Fibroblast of skin of scalp (primary cell): ENCODE measurements around the gene ADRM1. TPM values are rescaled to one million over a fixed set of nuclear protein-coding genes. Genes with fewer than 3 reads are reported as not detected.

Experiments
- DNase-seq: peaks from one replicate; pipeline ENCODE4 v3.0.0-alpha.2; 2013
- polyA plus RNA-seq, 2 experiments: library from polyadenylated mRNA; unstranded; fragments of 120-200 nt; gene quantifications; one replicate each; pipeline ENCODE4 v1.2.1, GENCODE V29; 2013; ENCODE audit not compliant: insufficient read length in 2 of 2

ADRM1 gene
- polyA plus RNA-seq (2013, experiment 1 of 2; ENCODE audit: insufficient read length), result 103 TPM
- polyA plus RNA-seq (2013, experiment 2 of 2; ENCODE audit: insufficient read length), result 95.0 TPM

GRCh38 chr20:62302341-62303061 lies at the start of gene ADRM1:
TSS of gene ADRM1 (plus strand) at chr20:62302997. CDS start at chr20:62303569, 572 bp downstream.
- peak; percentile 97 for DNase-seq

- DNase-seq, result no peak
Measured at GRCh38 chr20:62253398-62253797, 49.4 kb upstream of the ADRM1 start.

- no peak for DNase-seq
Measured at GRCh38 chr20:62254021-62254724, 48.6 kb upstream of the ADRM1 start.

GRCh38 chr20:62255976-62256375 lies 46.8 kb upstream of the ADRM1 start:
- DNase-seq, result no peak

GRCh38 chr20:62258499-62259293 lies 44.1 kb upstream of the ADRM1 start:
- peak; percentile 75 for DNase-seq

GRCh38 chr20:62259294-62259565 lies 43.6 kb upstream of the ADRM1 start:
- DNase-seq, result no peak

DNA sequence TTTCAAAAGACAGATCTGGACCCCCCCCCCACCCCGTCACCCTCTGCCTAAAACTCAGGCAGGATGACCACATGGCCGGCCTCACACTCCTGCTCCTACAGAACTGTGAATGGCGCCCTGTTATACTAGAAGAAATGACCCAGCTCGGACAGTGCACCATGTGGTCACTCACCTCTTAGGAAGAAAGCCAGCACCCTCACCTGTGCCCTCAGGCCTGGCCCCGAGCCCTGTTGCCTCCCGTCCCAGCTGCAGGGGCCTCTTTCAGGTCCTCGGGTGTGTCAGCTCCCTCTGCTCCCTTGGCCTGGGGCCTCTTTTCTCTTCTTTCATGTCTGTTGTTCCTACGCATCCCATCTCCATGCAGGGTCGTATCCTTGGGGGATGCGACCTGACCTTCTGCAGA lies 40.7 kb upstream of the ADRM1 start:
- DNase-seq, result no peak

- DNase-seq, result no peak
Measured at GRCh38 chr20:62263396-62263795, 39.4 kb upstream of the ADRM1 start.

GRCh38 chr20:62265365-62265764 lies 37.4 kb upstream of the ADRM1 start:
- no peak for DNase-seq

- DNase-seq, result peak; percentile 1
Measured at GRCh38 chr20:62266340-62266739, 36.5 kb upstream of the ADRM1 start.

DNA sequence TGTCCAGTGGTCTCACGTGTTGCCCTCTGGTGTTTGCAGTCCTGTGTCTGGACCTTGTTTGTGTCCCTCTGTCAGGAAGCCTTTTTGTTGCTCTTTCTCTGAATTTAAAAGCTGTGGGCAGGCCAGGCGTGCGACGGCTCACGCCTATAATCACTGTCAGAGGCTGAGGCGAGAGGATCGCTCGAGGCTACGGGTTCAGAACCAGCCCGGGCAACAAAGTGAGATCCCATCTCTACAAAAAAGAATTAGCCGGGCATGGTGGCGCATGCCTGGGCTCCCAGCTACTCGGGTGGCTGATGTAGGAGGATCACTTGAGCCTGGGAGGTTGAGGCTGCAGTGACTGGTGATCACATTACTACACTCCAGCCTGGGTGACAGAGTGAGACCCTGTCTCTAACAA lies 35.9 kb upstream of the ADRM1 start:
- no peak for DNase-seq

- no peak for DNase-seq
Measured at GRCh38 chr20:62267543-62267942, 35.3 kb upstream of the ADRM1 start.

- DNase-seq, result no peak
Measured at GRCh38 chr20:62268228-62268900, 34.4 kb upstream of the ADRM1 start.

DNA sequence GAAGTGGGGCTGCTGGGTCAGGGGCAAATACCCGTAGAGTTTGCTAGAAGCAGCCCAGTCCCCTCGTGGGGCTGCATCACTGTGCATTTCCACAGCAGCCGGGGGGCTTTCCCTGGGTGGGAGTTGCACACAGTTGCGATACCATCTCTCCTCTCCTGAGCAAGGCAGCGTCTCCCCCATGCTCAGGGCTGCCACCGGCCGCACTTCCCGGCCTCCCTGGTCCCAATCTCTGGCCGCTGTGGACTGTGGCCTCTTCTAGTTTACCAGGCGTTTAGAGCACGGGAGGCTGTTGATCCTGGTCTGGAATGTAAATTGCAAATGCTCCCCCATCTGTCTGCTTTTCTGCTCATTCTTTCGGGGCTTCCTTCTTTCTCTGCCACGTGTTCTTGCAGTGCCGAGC lies 33.4 kb upstream of the ADRM1 start:
- no peak for DNase-seq

DNA sequence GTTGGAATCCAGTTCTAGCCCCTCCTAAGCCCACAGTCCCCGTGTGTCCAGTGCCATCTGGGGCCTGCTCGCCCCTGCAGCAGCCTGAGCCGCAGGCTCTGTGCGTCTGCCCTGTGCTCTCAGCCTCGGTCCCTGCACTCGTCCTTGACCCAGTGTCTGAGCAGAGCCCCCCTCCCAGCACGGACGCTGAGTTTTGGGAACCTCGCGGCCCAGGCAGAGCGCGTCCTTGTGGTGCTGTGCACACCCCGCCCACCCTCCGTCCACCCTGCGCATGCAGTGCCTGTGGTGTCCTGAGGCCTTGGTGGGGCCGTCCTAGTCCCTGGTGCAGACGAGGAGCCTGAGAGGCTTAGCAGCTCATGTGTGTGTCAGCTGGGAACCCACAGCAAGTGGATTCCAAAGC lies 32.9 kb upstream of the ADRM1 start:
- no peak for DNase-seq

DNA sequence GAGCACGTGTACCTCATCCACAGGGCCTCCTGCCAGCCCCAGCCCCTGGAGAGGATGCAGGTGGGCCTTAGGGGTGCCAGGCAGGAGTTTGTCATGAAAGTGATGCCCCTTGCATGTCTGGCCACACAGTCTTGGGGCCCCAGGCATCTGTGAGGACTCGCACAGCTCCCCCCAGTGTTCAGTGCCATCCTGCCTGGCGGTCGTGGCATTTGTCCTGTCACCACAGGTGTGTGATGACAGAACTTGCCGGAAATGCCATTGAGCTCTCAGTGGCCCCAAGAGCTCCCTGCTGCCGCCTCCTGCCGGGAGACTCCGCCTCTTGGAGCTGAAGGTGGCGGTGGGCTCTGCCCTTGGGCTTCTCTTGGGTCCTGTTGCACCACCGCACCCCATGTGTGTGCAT lies 30.6 kb upstream of the ADRM1 start:
- no peak for DNase-seq

GRCh38 chr20:62273416-62273815 lies 29.4 kb upstream of the ADRM1 start:
- DNase-seq, result no peak

- DNase-seq, result no peak
Measured at GRCh38 chr20:62274332-62274950, 28.4 kb upstream of the ADRM1 start.

DNA sequence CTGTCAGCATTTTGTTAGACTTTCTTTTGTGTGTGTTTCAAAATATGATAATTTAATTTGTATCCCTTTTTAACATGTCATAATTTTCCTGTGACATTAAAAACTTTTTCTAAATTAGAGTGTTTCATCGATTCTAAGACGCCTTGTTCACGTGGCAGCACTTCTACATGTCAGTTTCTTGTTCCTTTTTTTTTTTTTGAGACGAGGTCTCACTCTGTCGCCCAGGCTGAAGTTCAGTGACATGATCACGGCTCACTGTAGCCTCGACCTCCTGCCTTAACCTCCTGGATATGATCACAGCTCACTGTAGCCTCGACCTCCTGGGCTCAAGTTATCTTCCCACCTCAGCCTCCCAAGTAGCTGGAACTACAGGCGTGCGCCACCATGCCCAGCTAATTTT lies 27.6 kb upstream of the ADRM1 start:
- no peak for DNase-seq

DNA sequence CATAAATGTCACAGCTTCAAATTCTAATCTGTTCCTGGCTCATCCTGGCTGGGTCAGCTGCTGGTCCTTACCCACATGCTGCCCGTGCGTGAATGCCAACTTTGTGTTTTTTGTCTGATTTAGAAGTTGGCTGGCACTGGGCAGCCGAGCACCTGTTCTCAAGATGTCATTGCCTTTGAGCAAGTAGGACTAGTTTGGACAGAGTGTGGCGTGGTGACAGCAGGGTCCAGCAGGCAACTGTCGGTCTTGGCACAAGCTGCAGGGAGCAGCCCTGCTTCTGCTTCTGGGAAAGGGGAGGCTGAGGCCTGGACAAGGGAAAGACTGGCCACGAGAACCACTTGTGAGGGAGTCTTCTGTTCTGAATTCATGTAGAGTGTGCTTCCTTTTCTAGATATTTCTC lies 26.4 kb upstream of the ADRM1 start:
- no peak for DNase-seq

DNA sequence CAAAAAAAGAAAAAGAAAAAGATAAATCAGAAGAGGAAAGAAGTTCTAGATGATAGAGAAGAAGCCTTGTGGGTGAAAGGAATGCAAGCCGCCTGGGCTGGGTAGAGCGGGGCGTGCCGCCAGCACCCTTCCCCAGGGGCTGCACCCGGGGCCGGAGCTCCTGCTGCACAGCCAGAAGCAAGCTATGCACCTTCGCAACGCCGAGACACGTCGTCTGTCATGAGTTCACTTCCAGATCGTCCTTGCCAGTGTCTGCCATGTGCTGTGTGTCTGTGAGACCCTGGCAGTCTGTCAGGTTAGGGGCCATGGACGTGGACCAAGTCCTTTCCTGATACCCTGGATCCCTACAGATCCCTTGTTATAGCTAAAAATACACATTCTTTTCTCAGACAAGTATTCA lies 25.5 kb upstream of the ADRM1 start:
- no peak for DNase-seq

DNA sequence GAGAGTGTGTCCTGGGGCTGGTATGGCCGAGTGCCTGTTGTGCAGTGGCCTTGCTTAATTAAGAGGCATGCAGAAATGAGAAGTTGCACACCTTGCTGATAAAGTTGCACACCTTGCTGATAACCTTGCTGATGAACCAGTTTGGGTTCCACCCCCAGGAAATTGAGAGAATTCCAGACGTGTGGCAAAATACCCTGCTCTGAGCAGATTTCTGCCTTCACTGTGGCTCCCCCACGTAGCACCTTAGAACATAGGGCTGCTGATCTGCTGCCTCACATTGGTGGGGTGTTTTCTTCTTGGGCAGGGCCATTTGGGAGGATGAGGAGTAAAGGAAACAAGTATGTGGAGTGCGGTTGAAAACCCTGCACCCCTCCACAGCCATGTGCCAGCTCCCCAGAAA lies 22.5 kb upstream of the ADRM1 start:
- DNase-seq, result no peak
